Aorta (tissue), 5 donors: ENCODE results near the gene FIGNL1. TPM values are rescaled to one million over a fixed set of nuclear protein-coding genes. Genes with fewer than 3 reads are reported as not detected.

ENCODE experiments used
- ATAC-seq: fragments of 200-7000 bp; cut with Tn5 transposase; one replicate; pipeline ENCODE4 v1.9.1; 2022; ENCODE audit warnings: moderate library complexity; ENCODE audit not compliant: low FRiP score
- DNase-seq, 2 donors: peaks; one replicate each; pipeline ENCODE4 v3.0.0-alpha.2; 2020
- H3K27ac ChIP-seq, 2 donors: one replicate each; pipeline ENCODE4 v1.5.1; 2013; ENCODE audit warnings: low read length in 2 of 2, mild to moderate bottlenecking in 2 of 2, moderate library complexity in 2 of 2, control low read depth in 1 of 2, inconsistent platforms in 1 of 2, low read depth in 1 of 2
- H3K27me3 ChIP-seq, 2 donors: one replicate each; pipeline ENCODE4 v1.6.1; 2013; ENCODE audit warnings: control low read depth in 1 of 2, low read length in 1 of 2, mild to moderate bottlenecking in 1 of 2, moderate library complexity in 1 of 2; ENCODE audit not compliant: insufficient read depth in 2 of 2, control insufficient read depth in 1 of 2
- H3K36me3 ChIP-seq, 2 donors: one replicate each; pipeline ENCODE4 v1.6.1; 2013; ENCODE audit warnings: control low read depth in 1 of 2, low read length in 1 of 2, mild to moderate bottlenecking in 1 of 2; ENCODE audit not compliant: insufficient read depth in 2 of 2, control insufficient read depth in 1 of 2
- H3K4me1 ChIP-seq, 2 donors: one replicate each; pipeline ENCODE4 v1.6.1; 2013; ENCODE audit warnings: low read length in 2 of 2, control low read depth in 1 of 2, mild to moderate bottlenecking in 1 of 2, moderate library complexity in 1 of 2; ENCODE audit not compliant: insufficient read depth in 2 of 2, control insufficient read depth in 1 of 2
- H3K4me3 ChIP-seq, 2 donors: one replicate each; pipeline ENCODE4 v1.5.1; 2013; ENCODE audit warnings: low read length in 2 of 2, control low read depth in 1 of 2, mild to moderate bottlenecking in 1 of 2
- H3K9me3 ChIP-seq: one replicate; pipeline ENCODE4 v1.6.1; 2013; ENCODE audit warnings: mild to moderate bottlenecking, low read length; ENCODE audit not compliant: control insufficient read depth
- WGBS, 2 donors: extraction: QIAGEN DNeasy Blood & Tissue Kit; methylation state at CpG; one replicate each; pipeline ENCODE4 v1.1.7; 2013; 5-methylcytosine and 5-hydroxymethylcytosine counted together
- intact Hi-C, 2 donors: fragments of 100-400 bp; cut with DNase I; formaldehyde crosslinking; loops; one replicate each; pipeline versions ENCODE4 v1.14.2 to v1.15.0; 2022
- polyA plus RNA-seq, 2 donors: library from polyadenylated mRNA; stranded (reverse); fragments of 200-250 nt; gene quantifications; one replicate each; pipeline ENCODE4 v1.2.3, GENCODE V29; 2013
- total RNA-seq, 2 donors: library from RNA; stranded (reverse); fragmentation: NEBNext Ultra II Directional; extraction: Animal tissue kit (Norgen Biotek cat#: 25700); gene quantifications; one replicate each; pipeline ENCODE4 v1.2.1, GENCODE V29; 2021
- donor health status: healthy with polysubstance abuse.
- donor health status: Bipolar disorder and iron deficiency.
- donor health status: DM: no; HTN: no; CAD: no.
- donor health status: DM: no; HTN: no; CAD: no.
- donor health status: DM: yes; HTN: yes; CAD: no.

Gene FIGNL1
- total and polyA plus RNA-seq, 4 donors = 1.3 to 5.9 (median 4.7) TPM

- DNase-seq (no peak), ATAC-seq (no peak)
- Histone ChIP-seq H3K36me3 (no peaks in the 10 kb centered on the region), H3K27me3 (no peaks in the 10 kb centered on the region), H3K27ac (no peak overlapping the region), H3K9me3 (no peaks in the 10 kb centered on the region), H3K4me3 (no peak overlapping the region), H3K4me1 (no peaks in the 10 kb centered on the region)
- intact Hi-C loops = no loop called here
- WGBS, 2 donors = 60 to 63% methylated on average over 5 of the region's 5 CpGs
These were observed 4.8 kb upstream of the FIGNL1 start for GRCh38 chr7:50454968-50455367.

DNA sequence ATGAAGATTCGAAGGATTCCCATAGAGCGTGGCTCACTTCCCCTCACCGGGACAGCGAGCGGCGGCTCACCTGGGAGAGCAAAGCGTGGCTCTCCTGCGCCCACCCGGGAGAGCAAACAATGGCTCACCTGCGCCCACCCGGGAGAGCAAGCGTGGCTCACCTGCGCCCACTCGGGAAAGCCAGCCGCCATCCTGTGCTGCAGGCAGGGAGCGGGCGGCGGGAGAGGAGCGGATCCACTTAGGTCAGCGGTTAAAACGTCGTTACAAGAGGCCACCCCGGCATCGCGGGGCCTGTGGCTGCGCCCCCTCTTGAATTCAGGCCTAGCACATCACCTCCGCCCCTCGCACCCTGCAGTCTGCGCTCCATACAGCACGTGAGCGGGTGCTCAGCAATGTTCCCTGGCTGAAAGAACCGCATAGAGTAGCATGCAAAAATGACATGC, 461 bp upstream of the FIGNL1 start:
- Histone ChIP-seq H3K27ac (no peak overlapping the region), H3K27me3 (no peaks in the 10 kb centered on the region), H3K4me1 (no peaks in the 10 kb centered on the region), H3K36me3 (peaks cover 2 to 4% of the 10 kb centered on the region in 2 donors), H3K4me3 (peak overlapping the region; percentile 2 to 44), H3K9me3 (no peaks in the 10 kb centered on the region)
- WGBS, 2 donors = 16 to 23% methylated on average over 32 of the region's 32 CpGs
- DNase-seq (no peak), ATAC-seq (peak; percentile 45)
- intact Hi-C loops = no loop called here

GRCh38 chr7:50449501-50449880, 659 bp downstream of the FIGNL1 start:
- Histone ChIP-seq H3K36me3 (peaks cover 2 to 4% of the 10 kb centered on the region in 2 donors), H3K27me3 (no peaks in the 10 kb centered on the region), H3K4me1 (no peaks in the 10 kb centered on the region), H3K9me3 (no peaks in the 10 kb centered on the region), H3K4me3 (peak overlapping the region; percentile 2 to 44), H3K27ac (no peak overlapping the region)
- ATAC-seq (no peak), DNase-seq (no peak)
- intact Hi-C loops = no loop called here
- 12 to 13% methylated on average over 5 of the region's 5 CpGs for WGBS, 2 donors

DNA sequence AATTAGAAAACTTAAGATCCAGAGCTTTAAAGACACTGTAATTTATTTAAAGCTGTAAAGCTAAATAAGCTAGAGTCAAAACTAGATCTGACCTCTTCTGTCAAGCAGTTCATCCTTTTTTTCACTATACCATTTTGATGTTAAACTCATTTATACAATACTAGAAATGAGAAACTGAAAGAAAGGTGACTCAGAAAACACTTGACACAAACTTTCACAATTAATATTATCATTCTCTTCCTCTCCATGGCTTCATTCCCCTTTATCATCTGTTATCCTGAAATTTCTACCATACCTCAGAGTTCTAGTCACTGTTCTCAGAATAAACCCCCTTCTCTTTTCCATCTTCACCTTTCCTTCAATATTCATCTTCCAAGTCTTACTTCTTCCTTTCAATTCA, 1.3 kb downstream of the FIGNL1 start:
- no peaks in the 10 kb centered on the region for H3K4me1 ChIP-seq
- ATAC-seq (no peak), DNase-seq (no peak)
- intact Hi-C loops = no loop called here
- no peak overlapping the region for H3K4me3 ChIP-seq
- no peak overlapping the region for H3K27ac ChIP-seq
- no peaks in the 10 kb centered on the region for H3K27me3 ChIP-seq
- H3K36me3 ChIP-seq = peaks cover 2 to 4% of the 10 kb centered on the region in 2 donors
- H3K9me3 ChIP-seq = no peaks in the 10 kb centered on the region

- Histone ChIP-seq H3K4me3 (no peak overlapping the region), H3K27ac (no peak overlapping the region), H3K36me3 (peaks cover 2 to 4% of the 10 kb centered on the region in 2 donors), H3K27me3 (no peaks in the 10 kb centered on the region), H3K4me1 (no peaks in the 10 kb centered on the region), H3K9me3 (no peaks in the 10 kb centered on the region)
- WGBS, 2 donors = 88 to 90% methylated on average over 4 of the region's 4 CpGs
- intact Hi-C loops = no loop called here
- DNase-seq (no peak), ATAC-seq (no peak)
These were observed 3.6 kb downstream of the FIGNL1 start for GRCh38 chr7:50446542-50446960.

- Histone ChIP-seq H3K9me3 (peaks cover 2% of the 10 kb centered on the region), H3K27me3 (no peaks in the 10 kb centered on the region), H3K27ac (no peak overlapping the region), H3K4me3 (no peak overlapping the region), H3K4me1 (no peaks in the 10 kb centered on the region), H3K36me3 (peaks cover 0 to 4% of the 10 kb centered on the region in 2 donors)
- 49 to 58% methylated on average over 3 of the region's 3 CpGs for WGBS, 2 donors
- ATAC-seq (no peak), DNase-seq (no peak)
- intact Hi-C loops = no loop called here
These were observed 13.9 kb downstream of the FIGNL1 start for GRCh38 chr7:50436133-50436806.

DNA sequence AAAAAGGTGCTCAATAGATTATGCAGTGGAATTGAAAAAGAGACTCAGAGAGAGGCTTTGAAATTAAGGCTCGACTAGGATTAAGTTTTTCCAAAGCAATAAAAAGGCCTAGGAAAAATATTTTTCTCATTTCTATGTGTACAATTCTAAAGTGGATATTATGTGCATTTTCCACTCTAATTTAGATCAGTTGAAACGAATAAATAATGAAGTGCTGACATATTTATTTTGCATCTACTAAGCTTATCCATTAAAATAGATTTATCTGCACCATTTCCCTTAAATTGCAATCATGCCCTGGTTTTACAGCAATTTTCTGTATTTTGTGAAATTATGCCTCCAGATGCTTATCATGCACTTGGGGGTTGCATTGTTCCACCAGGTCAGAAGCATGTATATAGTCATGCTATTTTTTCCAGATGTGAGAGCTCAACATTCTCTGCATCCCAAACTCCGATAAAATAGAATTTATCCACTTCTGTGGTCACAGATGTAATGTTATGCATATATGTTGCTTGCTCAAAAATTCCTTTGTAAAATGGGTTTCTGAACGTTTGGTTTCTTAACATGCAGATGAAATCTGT, 18.3 kb downstream of the FIGNL1 start:
- no peak overlapping the region for H3K27ac ChIP-seq
- H3K9me3 ChIP-seq = no peaks in the 10 kb centered on the region
- H3K4me1 ChIP-seq = no peaks in the 10 kb centered on the region
- ATAC-seq (no peak), DNase-seq (no peak)
- no peaks in the 10 kb centered on the region for H3K27me3 ChIP-seq
- intact Hi-C loops = no loop called here
- no peak overlapping the region for H3K4me3 ChIP-seq
- no peaks in the 10 kb centered on the region for H3K36me3 ChIP-seq
- 65 to 74% methylated on average over 4 of the region's 4 CpGs for whole genome bisulfite sequencing, 2 donors

DNA sequence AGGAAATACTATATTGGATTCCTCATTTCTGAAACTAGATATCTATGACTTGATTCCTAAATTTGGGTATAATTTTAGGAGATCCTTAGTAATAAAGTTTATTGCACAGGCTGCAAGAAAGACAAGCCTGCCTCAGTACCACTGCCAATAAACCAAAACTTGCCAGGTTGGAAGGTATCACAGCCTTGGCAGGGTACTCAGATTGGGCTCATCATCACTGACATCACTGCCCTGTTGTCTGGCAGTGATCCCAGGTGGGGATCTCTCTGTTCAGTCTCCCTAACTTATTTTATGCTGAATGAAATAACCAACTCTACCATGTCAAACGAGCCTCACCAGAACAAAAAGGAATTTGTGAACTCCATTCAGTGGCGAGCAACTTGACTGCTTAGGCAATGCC, 18.8 kb downstream of the FIGNL1 start:
- DNase-seq (no peak), ATAC-seq (no peak)
- no peaks in the 10 kb centered on the region for H3K27me3 ChIP-seq
- intact Hi-C loops = no loop called here
- 82 to 87% methylated on average over 2 of the region's 2 CpGs for WGBS, 2 donors
- no peaks in the 10 kb centered on the region for H3K9me3 ChIP-seq
- H3K27ac ChIP-seq = no peak overlapping the region
- H3K4me1 ChIP-seq = no peaks in the 10 kb centered on the region
- no peaks in the 10 kb centered on the region for H3K36me3 ChIP-seq
- H3K4me3 ChIP-seq = no peak overlapping the region

GRCh38 chr7:50428911-50429310, 21.2 kb downstream of the FIGNL1 start:
- Histone ChIP-seq H3K27ac (no peak overlapping the region), H3K4me3 (no peak overlapping the region), H3K27me3 (no peaks in the 10 kb centered on the region), H3K9me3 (no peaks in the 10 kb centered on the region), H3K4me1 (no peaks in the 10 kb centered on the region), H3K36me3 (no peaks in the 10 kb centered on the region)
- intact Hi-C loops = no loop called here
- no peak for ATAC-seq
- 75 to 76% methylated on average over 3 of the region's 3 CpGs for WGBS, 2 donors
- no peak for DNase-seq
